ENCODE results near the gene NRM.

DNA sequence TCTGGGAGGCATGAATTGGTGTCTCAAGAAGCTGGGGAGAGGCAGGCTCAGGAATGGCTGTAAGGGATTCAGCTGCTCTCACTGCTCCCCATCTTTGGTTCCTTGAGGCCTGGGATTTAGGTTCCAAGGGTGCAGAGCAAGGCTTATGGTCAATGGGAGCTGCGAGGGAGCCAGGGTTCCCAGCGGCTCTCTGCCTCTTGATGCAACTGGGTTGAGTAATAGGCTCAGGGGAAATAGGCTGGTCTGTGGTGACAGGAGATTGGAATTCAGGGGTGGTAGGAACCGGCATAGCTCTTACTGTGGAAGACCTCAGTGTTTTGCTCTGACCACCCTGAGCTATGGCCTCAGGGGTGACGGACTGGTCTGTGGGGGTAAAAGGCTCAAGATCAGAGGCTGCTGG lies 13.0 kb upstream of the NRM start:
- TF ChIP-seq POLR2AphosphoS5 (IDR thresholded peaks at IDR 0.05; ENCODE audit: low read depth, low read length) (no peak), TAF1 (IDR thresholded peaks at IDR 0.05; ENCODE audit: low read depth, low read length) (no peak), POLR2A (IDR thresholded peaks at IDR 0.05; ENCODE audit: low read depth, low read length) (no peak), SPI1 (IDR thresholded peaks at IDR 0.05; ENCODE audit: low read depth, low read length) (no peak)
